Natural killer cell (primary cell): Measurements from ENCODE around the gene MAPK12. TPM values are rescaled to one million over a fixed set of nuclear protein-coding genes. Genes with fewer than 3 reads are reported as not detected.
A peak's percentile ranks its signal among the peaks of the same experiment; 100 is the strongest.

Experiments
- ATAC-seq, 3 donors: fragments of 150-1000 bp in 2 of 3; fragments of 200-7000 bp in 1 of 3; cut with Tn5 transposase; 1 replicate in 1 of 3; 2 replicates in 2 of 3; pipeline ENCODE4 v1.10.0; 2021; ENCODE audit warnings: mild to moderate bottlenecking in 2 of 3, moderate library complexity in 2 of 3
- DNase-seq, 2 donors: peaks; one replicate each; pipeline versions ENCODE4 v3.0.0 to v3.0.0-alpha.2; 2013 to 2021; ENCODE audit warnings: mixed read lengths in 1 of 2
- H3K27ac ChIP-seq: one replicate; pipeline ENCODE4 v1.5.1; 2013; ENCODE audit warnings: mild to moderate bottlenecking, low read length
- H3K27me3 ChIP-seq: one replicate; pipeline ENCODE4 v1.6.1; 2013; ENCODE audit warnings: low read length; ENCODE audit not compliant: control insufficient read depth, insufficient read depth
- H3K36me3 ChIP-seq: one replicate; pipeline ENCODE4 v1.6.1; 2013; ENCODE audit warnings: low read length; ENCODE audit not compliant: control insufficient read depth, insufficient read depth
- H3K4me1 ChIP-seq: one replicate; pipeline ENCODE4 v1.6.1; 2013; ENCODE audit warnings: low read length; ENCODE audit not compliant: control insufficient read depth, insufficient read depth
- H3K4me3 ChIP-seq: one replicate; pipeline ENCODE4 v1.5.1; 2013; ENCODE audit warnings: low read length
- H3K9me3 ChIP-seq: one replicate; pipeline ENCODE4 v1.6.1; 2013; ENCODE audit warnings: low read length; ENCODE audit not compliant: control insufficient read depth, insufficient read depth
- H3K27ac Mint-ChIP-seq, 2 donors: one replicate each; pipeline ENCODE4 v1.8.0; 2022; ENCODE audit warnings: mild to moderate bottlenecking in 2 of 2, mixed read lengths in 2 of 2, moderate library complexity in 1 of 2
- H3K27me3 Mint-ChIP-seq, 2 donors: one replicate each; pipeline ENCODE4 v1.8.0; 2022; ENCODE audit warnings: low read depth in 2 of 2, mixed read lengths in 2 of 2
- H3K36me3 Mint-ChIP-seq: one replicate; pipeline ENCODE4 v1.8.0; 2022; ENCODE audit warnings: mixed read lengths
- H3K4me1 Mint-ChIP-seq, 2 donors: one replicate each; pipeline ENCODE4 v1.8.0; 2022; ENCODE audit warnings: mixed read lengths in 2 of 2
- H3K4me3 Mint-ChIP-seq: one replicate; pipeline ENCODE4 v1.8.0; 2022; ENCODE audit warnings: mild to moderate bottlenecking, moderate library complexity, mixed read lengths
- H3K9me3 Mint-ChIP-seq, 2 donors: one replicate each; pipeline ENCODE4 v1.8.0; 2022; ENCODE audit warnings: mixed read lengths in 2 of 2
- WGBS: methylation state at CpG from one replicate; pipeline ENCODE4 v1.1.7; 2013; ENCODE audit warnings: missing lambda C conversion rate; ENCODE audit not compliant: insufficient coverage; 5-methylcytosine and 5-hydroxymethylcytosine counted together
- intact Hi-C: fragments of 100-400 bp; cut with micrococcal nuclease; formaldehyde crosslinking; loops from one replicate; pipeline ENCODE4 v1.14.2; 2022
- total RNA-seq, 4 donors: library from RNA; stranded (reverse); fragments of 120-200 nt in 1 of 4; gene quantifications; one replicate each; pipeline versions ENCODE4 v1.2.3 to v1.2.4, GENCODE V29; 2013 to 2022
- TF ChIP-seq, protein P1 (sequence below): fragments of 200-600 bp; IDR thresholded peaks from one replicate; pipeline ENCODE4 v1.8.0; 2022; ENCODE audit warnings: antibody characterized with exemption

MAPK12 gene
- total RNA-seq, 3 donors from 2014 or later (not counting 1 experiment from before 2014, with no cell fraction given): 2.2 to 2.5 (median 2.4) TPM

DNA sequence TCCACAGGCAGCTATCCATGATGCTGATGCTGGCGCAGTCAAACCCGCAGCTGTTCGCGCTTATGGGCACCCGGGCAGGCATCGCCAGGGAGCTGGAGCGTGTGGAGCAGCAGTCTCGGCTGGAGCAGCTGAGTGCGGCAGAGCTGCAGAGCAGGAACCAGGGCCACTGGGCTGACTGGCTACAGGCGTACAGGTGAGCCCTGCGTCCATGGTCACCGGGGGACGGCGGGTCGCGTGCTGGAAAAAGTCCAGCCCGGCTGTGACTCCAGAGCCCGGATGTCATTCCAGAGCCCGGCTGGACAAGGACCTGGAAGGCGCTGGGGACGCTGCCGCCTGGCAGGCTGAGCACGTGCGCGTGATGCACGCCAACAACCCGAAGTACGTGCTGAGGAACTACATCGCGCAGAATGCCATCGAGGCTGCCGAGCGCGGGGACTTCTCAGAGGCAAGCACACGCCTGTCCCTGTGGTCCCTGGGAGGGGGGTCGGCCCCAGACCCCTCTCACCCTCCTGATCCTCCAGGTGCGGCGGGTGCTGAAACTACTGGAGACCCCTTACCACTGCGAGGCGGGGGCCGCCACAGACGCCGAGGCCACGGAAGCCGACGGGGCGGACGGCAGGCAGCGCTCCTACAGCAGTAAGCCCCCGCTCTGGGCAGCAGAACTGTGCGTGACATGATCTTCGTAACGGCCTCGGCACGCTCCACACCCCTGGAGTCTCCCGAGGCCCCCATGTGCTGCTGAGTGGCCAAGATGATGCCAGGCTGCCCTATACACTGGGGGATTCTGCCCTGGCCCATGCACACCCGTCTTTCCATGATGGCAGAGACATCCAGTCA is 44.6 kb downstream of the MAPK12 start:
- Histone ChIP-seq H3K27me3 (no peaks in the 10 kb centered on the region), H3K4me1 (no peaks in the 10 kb centered on the region), H3K36me3 (peaks cover 65% of the 10 kb centered on the region), H3K4me3 (no peak overlapping the region), H3K27ac (no peak overlapping the region), H3K9me3 (no peaks in the 10 kb centered on the region)
- H3K4me1 Mint-ChIP-seq: peaks cover 5 to 6% of the 10 kb centered on the region in 2 donors
- TF ChIP-seq, protein P1, sequence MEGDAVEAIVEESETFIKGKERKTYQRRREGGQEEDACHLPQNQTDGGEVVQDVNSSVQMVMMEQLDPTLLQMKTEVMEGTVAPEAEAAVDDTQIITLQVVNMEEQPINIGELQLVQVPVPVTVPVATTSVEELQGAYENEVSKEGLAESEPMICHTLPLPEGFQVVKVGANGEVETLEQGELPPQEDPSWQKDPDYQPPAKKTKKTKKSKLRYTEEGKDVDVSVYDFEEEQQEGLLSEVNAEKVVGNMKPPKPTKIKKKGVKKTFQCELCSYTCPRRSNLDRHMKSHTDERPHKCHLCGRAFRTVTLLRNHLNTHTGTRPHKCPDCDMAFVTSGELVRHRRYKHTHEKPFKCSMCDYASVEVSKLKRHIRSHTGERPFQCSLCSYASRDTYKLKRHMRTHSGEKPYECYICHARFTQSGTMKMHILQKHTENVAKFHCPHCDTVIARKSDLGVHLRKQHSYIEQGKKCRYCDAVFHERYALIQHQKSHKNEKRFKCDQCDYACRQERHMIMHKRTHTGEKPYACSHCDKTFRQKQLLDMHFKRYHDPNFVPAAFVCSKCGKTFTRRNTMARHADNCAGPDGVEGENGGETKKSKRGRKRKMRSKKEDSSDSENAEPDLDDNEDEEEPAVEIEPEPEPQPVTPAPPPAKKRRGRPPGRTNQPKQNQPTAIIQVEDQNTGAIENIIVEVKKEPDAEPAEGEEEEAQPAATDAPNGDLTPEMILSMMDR: no peak
- H3K9me3 Mint-ChIP-seq: no peaks in the 10 kb centered on the region
- ATAC-seq (no peak), DNase-seq (no peak)
- WGBS: 97% methylated on average over 57 of the region's 57 CpGs
- H3K36me3 Mint-ChIP-seq: no peaks in the 10 kb centered on the region
- intact Hi-C loops: no loop called here
- H3K27ac Mint-ChIP-seq: no peak overlapping the region
- no peak overlapping the region for H3K4me3 Mint-ChIP-seq
- no peaks in the 10 kb centered on the region for H3K27me3 Mint-ChIP-seq

DNA sequence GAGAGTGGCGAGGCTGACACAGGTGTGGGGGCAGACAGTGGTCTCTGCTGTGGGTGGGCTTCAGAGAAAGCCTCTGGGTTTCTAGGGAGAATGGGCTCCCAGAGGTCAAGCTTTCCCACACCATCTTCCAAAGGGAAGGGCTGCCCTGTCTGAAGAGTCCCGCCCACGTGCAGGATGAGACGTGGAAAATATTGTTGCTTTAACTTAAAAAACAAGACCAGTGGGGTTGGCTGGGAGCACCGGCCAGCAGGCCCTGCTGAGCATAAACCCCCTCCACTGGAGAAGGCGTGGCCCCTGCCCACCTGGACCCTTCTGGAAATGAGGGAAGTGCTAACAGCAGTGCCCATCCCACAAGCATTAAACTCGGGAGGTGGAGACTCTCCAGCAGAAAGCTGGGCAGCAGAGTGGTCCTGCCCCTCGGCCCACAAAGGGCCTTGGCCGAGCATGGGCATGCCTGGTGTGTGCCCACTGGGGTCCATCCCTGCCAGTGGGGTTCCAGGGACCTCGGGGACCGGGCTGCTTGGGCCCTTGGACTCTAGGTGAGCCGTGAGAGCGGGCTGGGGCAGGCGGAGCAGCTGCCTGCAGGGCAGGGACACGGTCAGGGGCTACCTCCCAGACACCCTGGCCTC is 45.3 kb downstream of the MAPK12 start:
- Mint-ChIP-seq H3K36me3 (no peaks in the 10 kb centered on the region), H3K9me3 (no peaks in the 10 kb centered on the region), H3K27me3 (no peaks in the 10 kb centered on the region), H3K4me3 (no peak overlapping the region), H3K4me1 (peaks cover 5 to 6% of the 10 kb centered on the region in 2 donors), H3K27ac (no peak overlapping the region)
- ATAC-seq (no peak), DNase-seq (no peak)
- H3K27me3 ChIP-seq: no peaks in the 10 kb centered on the region
- H3K4me1 ChIP-seq: no peaks in the 10 kb centered on the region
- H3K27ac ChIP-seq: no peak overlapping the region
- 93% methylated on average over 15 of the region's 15 CpGs for WGBS
- TF ChIP-seq, protein P1: no peak
- peaks cover 61% of the 10 kb centered on the region for H3K36me3 ChIP-seq
- no peak overlapping the region for H3K4me3 ChIP-seq
- H3K9me3 ChIP-seq: no peaks in the 10 kb centered on the region
- intact Hi-C loops: no loop called here

DNA sequence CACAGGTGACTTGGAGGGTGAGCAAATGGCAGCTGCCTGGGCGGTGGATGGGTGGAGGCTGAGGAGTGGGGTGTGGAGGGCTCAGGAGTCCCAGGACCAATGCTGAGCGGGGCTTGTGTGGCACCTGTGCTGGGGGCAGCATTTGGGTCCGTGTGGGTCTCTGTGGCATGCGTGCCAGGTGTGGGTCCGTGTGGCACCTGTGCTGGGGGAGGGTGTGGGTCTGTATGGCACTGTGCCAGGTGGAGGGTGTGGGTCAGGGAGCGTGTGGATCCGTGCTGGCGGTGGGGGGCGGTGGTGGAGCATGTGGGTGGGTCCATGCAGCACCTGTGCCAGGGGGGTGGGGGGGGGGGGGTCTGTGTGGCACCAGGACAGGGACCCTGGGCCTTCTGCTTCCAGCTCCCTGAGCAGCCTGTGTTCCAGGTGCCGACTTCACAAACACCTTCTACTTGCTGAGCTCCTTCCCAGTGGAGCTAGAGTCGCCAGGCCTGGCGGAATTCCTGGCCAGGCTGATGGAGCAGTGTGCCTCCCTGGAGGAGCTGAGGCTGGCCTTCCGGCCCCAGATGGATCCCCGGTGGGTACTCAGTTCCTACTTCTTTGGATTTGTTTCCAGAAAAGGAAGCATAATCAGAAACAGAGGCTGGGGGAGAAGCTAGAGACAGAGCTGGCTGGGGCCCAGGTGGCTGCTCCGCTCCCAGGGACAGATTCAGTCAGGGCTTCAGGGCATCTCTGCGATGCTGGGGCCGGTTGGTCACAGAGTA is 46.0 kb downstream of the MAPK12 start:
- no peaks in the 10 kb centered on the region for H3K27me3 ChIP-seq
- H3K4me1 ChIP-seq: no peaks in the 10 kb centered on the region
- H3K4me3 ChIP-seq: no peak overlapping the region
- TF ChIP-seq, protein P1: no peak
- H3K36me3 ChIP-seq: peaks cover 62% of the 10 kb centered on the region
- Mint-ChIP-seq H3K36me3 (no peaks in the 10 kb centered on the region), H3K9me3 (no peaks in the 10 kb centered on the region), H3K27me3 (no peaks in the 10 kb centered on the region), H3K4me1 (peaks cover 5 to 6% of the 10 kb centered on the region in 2 donors), H3K4me3 (no peak overlapping the region), H3K27ac (peak overlapping the region; percentile 44 to 64)
- no peak for ATAC-seq
- H3K9me3 ChIP-seq: no peaks in the 10 kb centered on the region
- 94% methylated on average over 13 of the region's 17 CpGs for WGBS
- intact Hi-C loops: no loop called here
- H3K27ac ChIP-seq: no peak overlapping the region
- no peak for DNase-seq
